SK-N-MC (cell line): ENCODE data around the gene CCDC107.

ENCODE experiments used
- DNase-seq: peaks from one replicate; pipeline ENCODE4 v3.0.0-alpha.2; 2011; ENCODE audit warnings: low read depth, low spot score
- H3K27ac ChIP-seq: fragments of 200-600 bp; sonication (generic); 2 replicates; pipeline ENCODE4 v1.5.1; 2016; ENCODE audit warnings: mixed run types
- H3K36me3 ChIP-seq: fragments of 200-600 bp; sonication (generic); 2 replicates; pipeline ENCODE4 v1.6.1; 2017; ENCODE audit warnings: antibody characterized with exemption, low read length, mixed read lengths; ENCODE audit not compliant: insufficient read depth
- H3K4me3 ChIP-seq: fragments of 200-600 bp; sonication (generic); 2 replicates; pipeline ENCODE4 v1.5.1; 2016
- H3K9ac ChIP-seq: fragments of 200-600 bp; sonication (generic); 2 replicates; pipeline ENCODE4 v1.8.0; 2017; ENCODE audit warnings: mixed run types, mixed read lengths; ENCODE audit not compliant: insufficient read length
- H3K9me3 ChIP-seq: fragments of 200-600 bp; sonication (generic); 2 replicates; pipeline ENCODE4 v1.6.1; 2017; ENCODE audit warnings: low read depth, mild to moderate bottlenecking, antibody characterized with exemption, low read length, moderate library complexity, mixed read lengths
- EZH2 ChIP-seq: fragments of 200-600 bp; sonication (generic); IDR thresholded peaks from one replicate; pipeline ENCODE4 v1.6.1; 2017; ENCODE audit warnings: antibody characterized with exemption
- FOXP2 ChIP-seq: optimal IDR thresholded peaks from 2 replicates; pipeline ENCODE3; 2011; ENCODE audit warnings: mild to moderate bottlenecking, moderate library complexity; ENCODE audit not compliant: insufficient read depth; ENCODE audit errors: extremely low read length, control extremely low read depth
- POLR2AphosphoS5 ChIP-seq: IDR thresholded peaks from 2 replicates; pipeline ENCODE4 v1.6.1; 2012; ENCODE audit warnings: mild to moderate bottlenecking, low read depth, low read length, borderline replicate concordance

Gene CCDC107

DNA sequence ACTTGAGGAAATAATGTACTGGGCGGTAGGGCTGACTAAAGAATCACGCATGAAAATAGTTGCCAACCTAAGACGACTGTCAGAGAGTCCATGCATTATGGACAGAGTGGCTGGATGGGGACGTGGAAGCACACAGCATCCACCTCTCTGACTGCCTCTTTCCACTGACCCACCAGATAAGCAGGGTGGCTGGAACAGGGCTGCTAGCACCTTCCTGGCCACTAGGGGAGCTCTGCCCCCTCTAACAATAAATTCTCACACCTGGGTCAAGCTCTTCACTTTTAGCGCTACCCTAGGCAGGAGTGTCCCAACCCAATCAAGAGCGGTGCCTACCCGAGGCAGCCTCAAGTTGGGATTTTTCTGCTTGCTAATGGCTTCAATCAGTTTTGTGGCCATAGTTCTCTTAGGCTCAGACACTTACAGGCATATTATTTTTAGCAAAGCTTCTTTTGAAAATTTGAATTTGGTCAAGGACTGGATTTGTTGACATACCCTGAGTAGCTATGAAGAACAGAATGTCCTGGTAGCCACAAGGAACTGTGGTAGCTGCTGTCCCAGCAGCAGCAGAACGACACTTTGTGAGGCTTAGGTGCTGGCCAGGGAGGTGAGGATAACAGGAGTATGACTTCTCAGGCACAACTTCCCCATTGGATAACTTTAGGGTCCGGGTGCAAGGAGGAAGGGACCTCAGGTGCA, 38.6 kb downstream of the CCDC107 start:
- Histone ChIP-seq H3K36me3 (peaks cover 58% of the 10 kb centered on the region), H3K9ac (no peak overlapping the region), H3K4me3 (no peak overlapping the region), H3K9me3 (no peaks in the 10 kb centered on the region), H3K27ac (no peak overlapping the region)
- no peak for DNase-seq
- TF ChIP-seq POLR2AphosphoS5 (no peak), EZH2 (no peak), FOXP2 (no peak)

DNA sequence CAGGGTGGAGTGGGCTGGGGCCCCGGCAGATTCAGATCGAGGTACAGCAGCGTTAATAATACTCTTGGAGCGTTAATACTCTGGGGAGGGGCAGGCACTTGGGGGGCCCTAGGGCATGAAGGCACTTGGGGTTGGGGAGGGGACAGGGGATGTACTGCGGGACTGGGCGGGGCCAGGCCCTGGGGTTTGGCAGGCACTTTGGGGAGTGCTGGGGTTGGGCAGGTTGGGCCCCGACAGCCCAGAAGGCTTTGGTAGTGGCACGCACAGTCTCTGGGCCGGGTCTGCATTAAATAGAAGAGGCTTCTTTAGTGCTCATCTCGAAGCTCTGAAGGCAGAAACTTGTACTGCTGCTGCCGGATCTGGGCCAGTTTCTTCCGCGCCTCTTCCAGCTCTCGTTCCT, 39.4 kb downstream of the CCDC107 start:
- Histone ChIP-seq H3K9ac (no peak overlapping the region), H3K4me3 (no peak overlapping the region), H3K27ac (no peak overlapping the region), H3K9me3 (no peaks in the 10 kb centered on the region), H3K36me3 (peaks cover 65% of the 10 kb centered on the region)
- TF ChIP-seq EZH2 (no peak), FOXP2 (no peak)
- DNase-seq = no peak

DNA sequence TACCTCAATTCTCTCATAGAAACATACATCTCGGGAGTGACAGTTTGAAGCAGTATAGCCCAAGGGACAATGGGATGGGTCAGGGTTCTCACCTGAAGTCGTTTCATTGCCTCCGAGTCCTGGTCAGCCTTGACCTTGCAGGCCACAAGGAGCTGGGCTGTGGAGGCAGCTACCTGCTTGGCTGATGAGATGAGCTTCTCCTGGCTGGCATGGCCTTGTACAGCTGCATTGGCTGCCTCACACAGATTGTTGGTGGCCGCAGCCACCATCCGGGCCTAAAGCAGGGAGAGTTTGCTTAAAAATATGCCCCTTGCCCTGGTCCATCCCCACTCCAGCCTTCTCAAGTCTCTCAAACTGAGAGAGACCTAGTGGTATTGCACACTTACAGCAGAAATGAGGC, 40.1 kb downstream of the CCDC107 start:
- no peak for DNase-seq
- Histone ChIP-seq H3K4me3 (no peak overlapping the region), H3K9ac (no peak overlapping the region), H3K36me3 (peaks cover 72% of the 10 kb centered on the region), H3K27ac (no peak overlapping the region), H3K9me3 (no peaks in the 10 kb centered on the region)
- TF ChIP-seq POLR2AphosphoS5 (no peak), EZH2 (no peak), FOXP2 (no peak)

DNA sequence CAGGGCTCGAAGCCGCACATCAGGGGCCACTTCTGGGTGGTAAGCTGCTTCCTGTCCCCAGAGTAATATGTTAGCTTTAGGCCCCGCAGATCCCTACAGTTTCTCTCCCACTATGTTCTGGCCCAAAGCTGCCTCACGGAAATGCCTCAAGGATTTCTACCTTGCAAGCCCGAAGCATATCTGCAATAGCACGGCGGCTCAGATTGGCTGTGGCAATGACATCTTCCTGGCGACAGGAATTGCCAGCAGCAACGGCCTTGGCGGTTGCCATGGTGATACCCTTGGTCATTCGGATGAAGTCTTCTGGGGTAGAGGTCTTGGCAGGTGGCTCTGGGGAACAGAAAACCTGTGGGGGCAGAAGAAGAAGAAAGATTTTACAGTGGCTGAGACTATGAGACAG, 41.9 kb downstream of the CCDC107 start:
- Histone ChIP-seq H3K27ac (no peak overlapping the region), H3K9ac (no peak overlapping the region), H3K4me3 (no peak overlapping the region), H3K9me3 (no peaks in the 10 kb centered on the region), H3K36me3 (peaks cover 90% of the 10 kb centered on the region)
- TF ChIP-seq EZH2 (no peak), POLR2AphosphoS5 (no peak), FOXP2 (no peak)
- no peak for DNase-seq

DNA sequence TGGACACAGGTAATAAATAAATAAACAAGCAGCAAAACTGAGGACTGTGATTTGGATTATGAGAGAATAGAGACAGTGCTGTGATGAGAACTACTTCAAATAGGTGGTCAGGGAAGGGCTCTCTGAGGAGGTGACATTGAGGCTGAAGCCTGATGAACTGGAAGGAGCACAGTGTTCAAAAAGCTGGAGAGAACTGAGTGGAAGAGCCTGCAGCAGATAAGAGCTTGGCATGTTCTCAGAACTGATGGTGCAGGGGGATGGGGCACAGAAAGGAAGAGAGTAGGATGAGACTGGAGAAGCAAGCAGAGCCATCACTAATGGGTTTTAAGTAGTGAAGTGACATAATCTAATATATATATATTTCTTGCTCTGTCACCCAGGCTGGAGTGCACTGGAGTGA, 42.9 kb downstream of the CCDC107 start:
- no peak overlapping the region for H3K4me3 ChIP-seq
- DNase-seq = no peak
- TF ChIP-seq EZH2 (no peak), FOXP2 (no peak), POLR2AphosphoS5 (no peak)
- H3K9me3 ChIP-seq = no peaks in the 10 kb centered on the region
- H3K27ac ChIP-seq = no peak overlapping the region
- no peak overlapping the region for H3K9ac ChIP-seq
- H3K36me3 ChIP-seq = peaks cover 98% of the 10 kb centered on the region

DNA sequence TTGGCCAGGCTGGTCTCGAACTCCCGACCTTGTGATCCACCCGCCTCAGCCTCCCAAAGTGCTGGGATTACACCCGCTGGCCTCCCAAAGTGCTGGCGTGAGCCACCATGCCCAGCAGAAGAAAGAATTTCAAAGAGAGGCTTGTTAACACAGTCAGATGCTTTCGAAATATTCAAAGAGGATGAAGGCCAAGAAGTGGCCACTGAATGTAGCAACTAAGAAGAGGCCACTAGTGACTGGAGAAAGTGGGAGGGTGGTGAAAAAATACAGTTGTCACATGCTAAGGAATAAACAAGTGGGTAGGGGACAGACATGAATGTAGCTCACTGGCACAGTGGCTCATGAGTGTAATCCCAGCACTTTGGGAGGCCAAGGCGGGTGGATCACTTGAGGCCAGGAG, 44.6 kb downstream of the CCDC107 start:
- Histone ChIP-seq H3K9me3 (no peaks in the 10 kb centered on the region), H3K27ac (no peak overlapping the region), H3K4me3 (no peak overlapping the region), H3K9ac (no peak overlapping the region), H3K36me3 (peaks cover 98% of the 10 kb centered on the region)
- no peak for DNase-seq
- no peak for TF ChIP-seq EZH2
- TF ChIP-seq POLR2AphosphoS5 = no peak

DNA sequence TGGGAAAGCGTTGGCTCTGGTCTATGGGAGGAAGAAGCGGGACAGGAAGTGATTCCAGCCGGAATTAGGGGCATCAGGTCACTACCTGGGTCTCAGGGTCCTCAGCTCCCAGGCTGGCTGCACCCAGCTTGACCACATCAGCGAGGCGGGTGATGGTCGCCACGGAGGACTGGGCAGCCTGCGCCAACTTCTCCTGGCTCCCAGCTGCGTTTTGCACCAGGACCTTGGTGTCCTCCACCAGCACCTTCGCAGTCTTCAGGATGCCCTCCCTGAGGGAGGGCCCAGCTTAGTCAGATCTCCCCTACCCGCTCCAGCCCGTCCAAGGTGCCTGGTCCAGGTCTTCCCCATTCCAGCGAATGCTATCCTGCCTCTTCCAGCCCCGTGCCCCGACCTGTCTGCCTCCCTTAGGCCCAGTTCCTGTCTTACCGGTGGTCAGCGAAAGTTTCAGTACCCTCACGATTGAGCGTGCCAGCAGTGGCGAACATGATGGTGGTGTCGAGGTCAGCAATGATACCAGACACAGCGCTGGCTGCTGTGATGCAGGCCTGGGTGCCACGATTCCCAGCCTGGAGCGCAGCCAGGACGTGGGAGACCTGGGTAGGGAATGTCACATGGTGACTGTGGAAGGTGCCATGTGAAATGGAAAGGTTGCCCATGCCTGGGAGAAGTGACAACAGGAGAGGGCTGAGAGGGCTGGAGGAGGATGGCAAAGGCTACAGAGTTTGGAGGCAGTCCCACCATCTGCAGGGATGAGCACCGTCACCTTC, 46.0 kb downstream of the CCDC107 start:
- H3K36me3 ChIP-seq = peaks cover 96% of the 10 kb centered on the region
- no peaks in the 10 kb centered on the region for H3K9me3 ChIP-seq
- H3K9ac ChIP-seq = no peak overlapping the region
- no peak for DNase-seq
- no peak overlapping the region for H3K27ac ChIP-seq
- TF ChIP-seq EZH2 (no peak), POLR2AphosphoS5 (no peak), FOXP2 (no peak)
- H3K4me3 ChIP-seq = no peak overlapping the region

DNA sequence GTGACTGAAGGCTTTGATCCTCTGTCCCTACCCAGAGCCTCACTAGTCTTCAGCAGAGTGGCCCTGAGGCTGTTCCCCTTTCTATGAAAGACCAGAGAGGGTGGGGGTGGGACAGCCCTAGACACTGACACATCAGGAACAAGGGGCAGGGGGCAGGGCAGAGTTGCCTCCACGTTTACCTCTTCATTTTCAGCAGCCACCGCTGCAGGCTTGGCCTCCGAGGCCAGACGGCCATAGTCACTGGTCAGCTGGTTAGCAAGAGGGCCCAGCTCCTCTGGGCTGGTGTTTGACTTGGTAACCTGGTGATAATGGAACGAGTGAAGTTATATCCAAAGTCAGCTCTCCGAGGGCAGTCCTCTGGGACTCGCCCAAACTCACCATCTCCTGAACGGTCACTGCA, 47.3 kb downstream of the CCDC107 start:
- H3K4me3 ChIP-seq = no peak overlapping the region
- H3K9me3 ChIP-seq = no peaks in the 10 kb centered on the region
- DNase-seq = no peak
- H3K27ac ChIP-seq = no peak overlapping the region
- peaks cover 86% of the 10 kb centered on the region for H3K36me3 ChIP-seq
- H3K9ac ChIP-seq = no peak overlapping the region
- TF ChIP-seq POLR2AphosphoS5 (no peak), FOXP2 (no peak), EZH2 (no peak)
